ENCODE data around the gene STIMATE. TPM values are rescaled to one million over a fixed set of nuclear protein-coding genes. Genes with fewer than 3 reads are reported as not detected.

STIMATE gene
- total RNA-seq, 6 experiments from 2014 or later: 18.4 to 25.6 (median 21.7) TPM

GRCh38 chr3:52843108-52843865 is 54.1 kb downstream of the STIMATE start:
- no peak overlapping the region for H3K4me3 Mint-ChIP-seq
- H3K27ac Mint-ChIP-seq: no peak overlapping the region
- H3K9me3 Mint-ChIP-seq: no peaks in the 10 kb centered on the region

GRCh38 chr3:52842424-52842823 is 54.9 kb downstream of the STIMATE start:
- Mint-ChIP-seq H3K4me3 (no peak overlapping the region), H3K9me3 (no peaks in the 10 kb centered on the region), H3K27ac (no peak overlapping the region), H3K36me3 (ENCODE audit: low read depth) (peaks cover 10% of the 10 kb centered on the region), H3K27me3 (ENCODE audit: insufficient read depth) (peaks cover 3% of the 10 kb centered on the region), H3K4me1 (ENCODE audit: low read depth) (no peaks in the 10 kb centered on the region)
- DNase-seq: no peak
- no peak for TF ChIP-seq CTCF (IDR thresholded peaks at IDR 0.05)

More at GRCh38 chr3:52843108-52843865, 54.1 kb downstream of the STIMATE start:
- peaks cover 3% of the 10 kb centered on the region for H3K27me3 Mint-ChIP-seq (ENCODE audit: insufficient read depth)
- DNase-seq: no peak
- TF ChIP-seq CTCF (IDR thresholded peaks at IDR 0.05): no peak
- peaks cover under 1% of the 10 kb centered on the region; the same call in 1 of the 2 replicates for H3K4me1 Mint-ChIP-seq (ENCODE audit: low read depth)
- H3K36me3 Mint-ChIP-seq (ENCODE audit: low read depth): peaks cover 7% of the 10 kb centered on the region; the same call in 1 of the 2 replicates

GRCh38 chr3:52841981-52842340 is 55.4 kb downstream of the STIMATE start:
- Mint-ChIP-seq H3K4me3 (no peak overlapping the region), H3K36me3 (ENCODE audit: low read depth) (peaks cover 11% of the 10 kb centered on the region), H3K27ac (no peak overlapping the region), H3K4me1 (ENCODE audit: low read depth) (no peaks in the 10 kb centered on the region), H3K9me3 (no peaks in the 10 kb centered on the region), H3K27me3 (ENCODE audit: insufficient read depth) (peaks cover 3% of the 10 kb centered on the region)
- no peak for DNase-seq
- no peak for TF ChIP-seq CTCF (IDR thresholded peaks at IDR 0.05)

GRCh38 chr3:52841211-52841980 is 56.0 kb downstream of the STIMATE start:
- no peak overlapping the region for H3K27ac Mint-ChIP-seq

More at GRCh38 chr3:52841211-52841980, 56.0 kb downstream of the STIMATE start:
- H3K4me3 Mint-ChIP-seq: no peak overlapping the region
- H3K9me3 Mint-ChIP-seq: no peaks in the 10 kb centered on the region
- DNase-seq: no peak
- no peaks in the 10 kb centered on the region for H3K4me1 Mint-ChIP-seq (ENCODE audit: low read depth)
- no peak for TF ChIP-seq CTCF (IDR thresholded peaks at IDR 0.05)
- peaks cover 3% of the 10 kb centered on the region for H3K27me3 Mint-ChIP-seq (ENCODE audit: insufficient read depth)
- H3K36me3 Mint-ChIP-seq (ENCODE audit: low read depth): peaks cover 11% of the 10 kb centered on the region
